Nephron (organoid): ENCODE data around the gene ABCF1.

Source experiments
- H3K27ac Mint-ChIP-seq, 3 experiments: 2 replicates each; pipeline ENCODE4 v1.8.0; 2020; ENCODE audit warnings: mixed read lengths in 3 of 3, mild to moderate bottlenecking in 2 of 3, moderate library complexity in 1 of 3
- H3K27me3 Mint-ChIP-seq: 2 replicates; pipeline ENCODE4 v1.8.0; 2021; ENCODE audit warnings: low read depth, mild to moderate bottlenecking, moderate library complexity, mixed read lengths
- H3K36me3 Mint-ChIP-seq: 2 replicates; pipeline ENCODE4 v1.8.0; 2020; ENCODE audit warnings: low read depth, mixed read lengths
- H3K4me1 Mint-ChIP-seq: 2 replicates; pipeline ENCODE4 v1.8.0; 2020; ENCODE audit warnings: mixed read lengths
- H3K4me3 Mint-ChIP-seq, 3 experiments: 2 replicates each; pipeline ENCODE4 v1.8.0; 2020; ENCODE audit warnings: mild to moderate bottlenecking in 3 of 3, mixed read lengths in 3 of 3, moderate library complexity in 2 of 3
- H3K9me3 Mint-ChIP-seq: 2 replicates; pipeline ENCODE4 v1.8.0; 2020; ENCODE audit warnings: mixed read lengths
- TF ChIP-seq, protein P1 (sequence below), 3 experiments: fragments of 200-600 bp; sonication (generic); IDR thresholded peaks; one replicate each; pipeline ENCODE4 v1.5.0; 2021; ENCODE audit warnings: antibody characterized with exemption in 3 of 3; ENCODE audit not compliant: unreplicated experiment in 3 of 3

The ABCF1 gene

DNA sequence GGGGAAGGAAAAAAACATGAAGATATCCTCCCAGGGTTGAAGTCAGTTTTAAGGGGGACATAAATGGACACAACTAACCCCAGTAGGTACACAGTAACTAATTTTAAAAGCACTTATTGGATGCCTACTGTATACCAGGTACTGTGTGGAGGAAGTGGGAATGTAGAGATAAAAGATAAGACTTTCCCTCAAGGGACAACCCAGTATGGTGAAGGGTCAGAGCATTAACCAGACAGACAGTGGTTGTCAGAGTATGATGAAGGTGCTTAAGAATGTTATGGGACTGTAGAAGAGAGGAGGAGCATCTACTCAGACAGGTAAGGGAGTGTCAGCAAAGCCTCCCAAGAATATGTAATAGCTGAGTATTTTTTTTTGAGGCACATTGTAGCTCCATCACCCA, 906 bp downstream of the ABCF1 start:
- no peaks in the 10 kb centered on the region for H3K27me3 Mint-ChIP-seq
- peak overlapping the region; percentile 93 to 99 (median 97) for H3K4me3 Mint-ChIP-seq
- H3K4me1 Mint-ChIP-seq = peaks cover 42% of the 10 kb centered on the region
- peaks cover 14% of the 10 kb centered on the region for H3K36me3 Mint-ChIP-seq
- no peaks in the 10 kb centered on the region for H3K9me3 Mint-ChIP-seq
- TF ChIP-seq, protein P1, sequence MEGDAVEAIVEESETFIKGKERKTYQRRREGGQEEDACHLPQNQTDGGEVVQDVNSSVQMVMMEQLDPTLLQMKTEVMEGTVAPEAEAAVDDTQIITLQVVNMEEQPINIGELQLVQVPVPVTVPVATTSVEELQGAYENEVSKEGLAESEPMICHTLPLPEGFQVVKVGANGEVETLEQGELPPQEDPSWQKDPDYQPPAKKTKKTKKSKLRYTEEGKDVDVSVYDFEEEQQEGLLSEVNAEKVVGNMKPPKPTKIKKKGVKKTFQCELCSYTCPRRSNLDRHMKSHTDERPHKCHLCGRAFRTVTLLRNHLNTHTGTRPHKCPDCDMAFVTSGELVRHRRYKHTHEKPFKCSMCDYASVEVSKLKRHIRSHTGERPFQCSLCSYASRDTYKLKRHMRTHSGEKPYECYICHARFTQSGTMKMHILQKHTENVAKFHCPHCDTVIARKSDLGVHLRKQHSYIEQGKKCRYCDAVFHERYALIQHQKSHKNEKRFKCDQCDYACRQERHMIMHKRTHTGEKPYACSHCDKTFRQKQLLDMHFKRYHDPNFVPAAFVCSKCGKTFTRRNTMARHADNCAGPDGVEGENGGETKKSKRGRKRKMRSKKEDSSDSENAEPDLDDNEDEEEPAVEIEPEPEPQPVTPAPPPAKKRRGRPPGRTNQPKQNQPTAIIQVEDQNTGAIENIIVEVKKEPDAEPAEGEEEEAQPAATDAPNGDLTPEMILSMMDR (IDR thresholded peaks at IDR 0.05; ENCODE audit: unreplicated experiment in 3 of 3) = no peak
- H3K27ac Mint-ChIP-seq = peak overlapping the region in 1 of 3 experiments; percentile 98

DNA sequence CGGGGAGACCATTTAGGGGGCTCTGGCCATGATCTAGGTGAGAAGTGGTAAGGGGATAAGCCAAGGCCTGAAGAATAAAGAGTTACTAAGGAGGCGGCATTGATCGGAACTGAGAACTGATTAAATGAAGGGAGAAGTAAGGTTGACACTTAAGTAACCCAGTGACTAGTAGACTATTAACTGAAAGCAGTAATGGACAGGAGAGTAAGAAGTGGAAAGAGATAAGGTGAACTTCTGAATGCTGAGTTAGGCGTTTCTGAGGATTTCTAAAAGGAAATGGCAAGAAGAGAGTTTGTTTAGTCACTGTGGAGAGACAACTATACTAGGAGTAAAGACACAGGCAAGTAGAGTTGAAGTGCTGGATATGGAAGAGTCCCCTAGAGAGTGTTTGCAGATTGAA, 1.9 kb downstream of the ABCF1 start:
- peaks cover 24% of the 10 kb centered on the region for H3K36me3 Mint-ChIP-seq

DNA sequence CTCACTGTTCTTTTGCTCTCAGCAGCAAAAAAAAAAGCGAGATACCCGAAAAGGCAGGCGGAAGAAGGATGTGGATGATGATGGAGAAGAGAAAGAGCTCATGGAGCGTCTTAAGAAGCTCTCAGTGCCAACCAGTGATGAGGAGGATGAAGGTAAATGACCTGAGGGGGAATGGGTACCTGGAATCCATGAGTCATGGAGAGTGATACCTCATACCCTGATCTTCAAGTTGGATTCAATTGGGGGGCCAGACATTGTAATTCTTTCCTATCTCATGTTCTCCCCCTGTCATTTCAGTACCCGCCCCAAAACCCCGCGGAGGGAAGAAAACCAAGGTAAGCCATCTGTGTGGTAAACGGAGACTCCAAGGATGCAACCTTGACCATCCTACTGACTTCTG, 6.8 kb downstream of the ABCF1 start:
- no peaks in the 10 kb centered on the region for H3K27me3 Mint-ChIP-seq
- peaks cover 67% of the 10 kb centered on the region for H3K36me3 Mint-ChIP-seq
- no peak overlapping the region for H3K27ac Mint-ChIP-seq
- no peaks in the 10 kb centered on the region for H3K9me3 Mint-ChIP-seq
- H3K4me1 Mint-ChIP-seq = peaks cover 8% of the 10 kb centered on the region
- TF ChIP-seq, protein P1 (IDR thresholded peaks at IDR 0.05; ENCODE audit: unreplicated experiment in 3 of 3) = no peak
- no peak overlapping the region for H3K4me3 Mint-ChIP-seq

More for the DNA sequence above, 1.9 kb downstream of the ABCF1 start:
- Mint-ChIP-seq H3K4me1 (peaks cover 42% of the 10 kb centered on the region), H3K27me3 (no peaks in the 10 kb centered on the region), H3K4me3 (peak overlapping the region; percentile 7 to 97 (median 52)), H3K9me3 (no peaks in the 10 kb centered on the region), H3K27ac (peak overlapping the region in 2 of 3 experiments; percentile 12 to 13)
- TF ChIP-seq, protein P1 (IDR thresholded peaks at IDR 0.05; ENCODE audit: unreplicated experiment in 3 of 3) = no peak

DNA sequence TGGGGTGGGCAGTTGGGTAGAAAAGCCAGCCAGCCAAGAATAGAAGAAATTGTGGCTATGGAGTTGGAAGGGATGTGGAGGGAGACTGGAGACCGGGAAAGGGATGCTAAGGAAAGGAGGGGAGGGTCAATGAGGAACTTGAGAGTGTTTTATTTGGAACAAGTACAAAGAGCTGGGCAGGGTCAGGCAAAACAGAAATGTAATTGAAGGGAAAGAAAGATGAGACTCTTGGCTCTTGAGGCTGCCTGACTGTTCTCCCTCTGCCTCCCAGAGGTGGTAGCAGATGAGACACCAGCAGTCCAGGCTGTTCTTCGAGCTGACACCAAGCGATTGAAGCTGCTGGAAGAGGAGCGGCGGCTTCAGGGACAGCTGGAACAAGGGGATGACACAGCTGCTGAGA, 12.7 kb downstream of the ABCF1 start:
- H3K9me3 Mint-ChIP-seq = no peaks in the 10 kb centered on the region
- H3K36me3 Mint-ChIP-seq = peaks cover 85% of the 10 kb centered on the region
- no peaks in the 10 kb centered on the region for H3K4me1 Mint-ChIP-seq
- H3K27ac Mint-ChIP-seq = no peak overlapping the region
- no peak overlapping the region for H3K4me3 Mint-ChIP-seq
- TF ChIP-seq, protein P1 (IDR thresholded peaks at IDR 0.05; ENCODE audit: unreplicated experiment in 3 of 3) = no peak
- H3K27me3 Mint-ChIP-seq = no peaks in the 10 kb centered on the region

DNA sequence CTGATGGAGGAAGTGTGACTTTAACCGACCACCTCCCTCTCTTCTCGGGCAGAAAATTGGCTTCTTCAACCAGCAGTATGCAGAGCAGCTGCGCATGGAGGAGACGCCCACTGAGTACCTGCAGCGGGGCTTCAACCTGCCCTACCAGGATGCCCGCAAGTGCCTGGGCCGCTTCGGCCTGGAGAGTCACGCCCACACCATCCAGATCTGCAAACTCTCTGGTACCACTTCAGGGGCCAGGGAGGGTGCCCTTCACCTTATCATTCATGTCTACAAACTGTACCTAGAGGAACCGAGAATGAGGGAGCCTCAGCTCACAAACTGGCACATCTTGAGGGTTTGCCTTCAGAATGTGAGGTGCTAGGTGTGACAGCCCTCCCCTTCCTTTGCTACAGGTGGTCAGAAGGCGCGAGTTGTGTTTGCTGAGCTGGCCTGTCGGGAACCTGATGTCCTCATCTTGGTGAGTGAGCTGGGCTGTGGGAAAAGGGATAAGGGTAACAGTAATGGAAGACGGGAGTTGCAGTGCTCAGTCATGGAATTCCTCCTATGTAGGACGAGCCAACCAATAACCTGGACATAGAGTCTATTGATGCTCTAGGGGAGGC, 18.6 kb downstream of the ABCF1 start:
- TF ChIP-seq, protein P1 (IDR thresholded peaks at IDR 0.05; ENCODE audit: unreplicated experiment in 3 of 3) = no peak
- H3K4me1 Mint-ChIP-seq = peaks cover 9% of the 10 kb centered on the region
- H3K36me3 Mint-ChIP-seq = peaks cover 67% of the 10 kb centered on the region
- H3K27me3 Mint-ChIP-seq = no peaks in the 10 kb centered on the region
- no peaks in the 10 kb centered on the region for H3K9me3 Mint-ChIP-seq
- H3K27ac Mint-ChIP-seq = peak overlapping the region in 2 of 3 experiments; percentile 79 to 85
- H3K4me3 Mint-ChIP-seq = no peak overlapping the region

DNA sequence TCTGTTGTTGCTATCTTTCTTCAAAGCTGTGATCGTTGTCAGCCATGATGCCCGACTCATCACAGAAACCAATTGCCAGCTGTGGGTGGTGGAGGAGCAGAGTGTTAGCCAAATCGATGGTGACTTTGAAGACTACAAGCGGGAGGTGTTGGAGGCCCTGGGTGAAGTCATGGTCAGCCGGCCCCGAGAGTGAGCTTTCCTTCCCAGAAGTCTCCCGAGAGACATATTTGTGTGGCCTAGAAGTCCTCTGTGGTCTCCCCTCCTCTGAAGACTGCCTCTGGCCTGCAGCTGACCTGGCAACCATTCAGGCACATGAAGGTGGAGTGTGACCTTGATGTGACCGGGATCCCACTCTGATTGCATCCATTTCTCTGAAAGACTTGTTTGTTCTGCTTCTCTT, 19.3 kb downstream of the ABCF1 start:
- no peak overlapping the region for H3K4me3 Mint-ChIP-seq
- no peaks in the 10 kb centered on the region for H3K27me3 Mint-ChIP-seq
- H3K9me3 Mint-ChIP-seq = no peaks in the 10 kb centered on the region
- peak overlapping the region; percentile 79 to 92 (median 85) for H3K27ac Mint-ChIP-seq
- H3K4me1 Mint-ChIP-seq = peaks cover 9% of the 10 kb centered on the region
- TF ChIP-seq, protein P1 (IDR thresholded peaks at IDR 0.05; ENCODE audit: unreplicated experiment in 3 of 3) = no peak
- peaks cover 64% of the 10 kb centered on the region for H3K36me3 Mint-ChIP-seq
